ENCODE results near the gene STAT6. TPM values are rescaled to one million over a fixed set of nuclear protein-coding genes. Genes with fewer than 3 reads are reported as not detected.

The STAT6 gene
- total and polyA plus RNA-seq, 2 of the 8 experiments (the other 6 are each of a cell fraction or from before 2014, with no cell fraction given): 32.9 to 38.7 TPM

- no peak for TF ChIP-seq ATF3 (IDR thresholded peaks at IDR 0.05; ENCODE audit: insufficient read depth, low read depth, low read length)
These were observed 16.1 kb upstream of the STAT6 start (continued) for GRCh38 chr12:57127101-57127725.

All from H1 (cell line).